Activated CD4-positive, alpha-beta T cell treated with anti-CD3 and anti-CD28 coated beads for 4 hours (primary cell): Measurements from ENCODE around the gene PHF14.

ENCODE experiments used
- DNase-seq, 2 donors: peaks; one replicate each; pipeline ENCODE4 v3.0.0-alpha.2; 2020

The PHF14 gene

DNA sequence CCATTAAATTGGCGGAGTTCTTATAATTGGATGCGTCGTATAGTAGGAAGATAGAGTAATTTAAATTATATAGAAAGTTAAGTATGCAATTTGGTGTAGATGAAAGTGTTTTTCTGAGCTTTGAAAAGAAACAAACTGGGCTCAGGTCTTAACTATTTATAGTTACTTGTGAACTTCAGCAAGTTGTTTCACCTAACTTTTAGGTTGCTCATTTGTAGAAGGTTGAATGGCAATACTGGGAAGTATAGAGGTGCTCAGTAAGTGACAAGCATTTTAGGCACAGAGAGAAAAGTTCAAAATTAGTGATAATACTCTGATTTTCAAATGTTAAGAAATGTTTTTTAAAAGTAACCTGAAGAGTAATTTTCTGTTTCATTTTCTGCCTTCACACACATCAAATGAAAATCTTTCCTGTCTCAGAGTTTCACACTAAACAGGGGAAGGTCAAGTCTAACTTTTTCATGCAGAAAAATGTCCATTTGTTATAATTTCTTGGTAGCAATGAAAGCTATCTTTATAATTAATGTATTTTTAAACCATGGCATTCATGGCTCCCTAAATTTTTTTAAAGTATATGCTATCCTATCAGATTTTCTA is 146.5 kb downstream of the PHF14 start:
- no peak for DNase-seq

DNA sequence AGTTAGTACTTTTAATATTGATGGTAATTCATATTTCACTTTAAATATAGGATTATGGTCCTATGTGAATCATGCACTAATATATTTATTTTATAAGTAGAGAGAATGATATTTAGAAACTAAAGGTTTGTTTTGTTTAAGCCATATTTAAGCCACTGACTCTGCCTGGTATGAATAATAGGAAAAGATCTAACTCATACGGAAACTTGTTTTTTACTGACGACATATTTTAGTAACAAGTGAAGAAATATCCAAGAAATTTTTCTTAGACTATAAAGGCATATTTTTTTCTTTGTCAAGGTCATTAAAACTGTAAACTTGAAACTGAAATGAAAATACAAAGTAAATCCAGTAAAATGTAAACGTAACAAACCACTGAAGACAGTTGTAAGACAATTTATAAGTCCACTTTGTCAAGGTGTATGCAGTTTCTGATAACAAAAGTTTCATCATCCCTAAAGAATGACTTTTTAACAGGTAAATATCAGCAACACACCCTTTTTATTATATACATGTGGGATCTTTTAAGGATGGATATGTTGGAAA is 147.1 kb downstream of the PHF14 start:
- no peak for DNase-seq

- no peak for DNase-seq
Observed at GRCh38 chr7:11124856-11125559, 151.3 kb downstream of the PHF14 start.

- DNase-seq, result no peak
Observed at GRCh38 chr7:11127114-11127785, 153.6 kb downstream of the PHF14 start.

- no peak for DNase-seq
Observed at GRCh38 chr7:11127988-11128387, 154.3 kb downstream of the PHF14 start.

DNA sequence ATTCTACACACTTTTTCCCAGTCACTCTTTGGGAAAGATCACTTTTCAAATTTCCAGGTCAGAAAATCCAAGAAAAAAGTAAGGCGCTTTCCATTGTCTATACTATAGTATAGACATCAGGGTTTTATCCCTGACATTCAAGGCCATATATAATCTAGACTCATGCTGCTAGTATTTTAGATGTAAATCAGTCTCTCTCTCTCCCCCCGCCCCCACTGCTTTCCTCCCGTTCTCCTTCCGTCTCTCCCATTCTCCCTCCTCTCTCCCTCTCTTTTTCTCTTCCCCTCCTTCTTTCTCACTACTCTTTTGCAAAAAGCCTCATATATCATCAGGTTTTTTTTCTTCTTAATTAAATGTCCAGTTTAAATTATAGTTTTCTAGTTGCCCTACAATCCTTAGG is 154.8 kb downstream of the PHF14 start:
- no peak for DNase-seq

- DNase-seq, result no peak
Observed at GRCh38 chr7:11130012-11130411, 156.3 kb downstream of the PHF14 start.

DNA sequence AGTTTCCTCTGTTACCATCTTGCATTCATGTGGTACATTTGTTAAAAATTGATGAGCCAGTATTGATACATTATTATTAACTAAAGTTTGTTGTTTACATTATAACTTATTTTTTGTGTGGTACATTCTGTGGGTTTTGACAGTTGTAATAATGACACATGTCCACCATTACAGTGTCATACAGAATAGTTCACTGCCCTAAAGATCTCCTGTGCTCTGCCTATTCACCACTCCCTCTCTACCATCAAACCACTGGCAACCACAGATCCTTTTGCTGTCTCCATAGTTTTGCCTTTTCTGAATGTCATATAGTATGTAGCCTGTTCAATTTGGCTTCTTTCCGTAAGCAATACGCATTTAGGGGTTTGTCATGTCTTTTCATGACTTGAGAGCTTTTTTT is 156.9 kb downstream of the PHF14 start:
- no peak for DNase-seq

DNA sequence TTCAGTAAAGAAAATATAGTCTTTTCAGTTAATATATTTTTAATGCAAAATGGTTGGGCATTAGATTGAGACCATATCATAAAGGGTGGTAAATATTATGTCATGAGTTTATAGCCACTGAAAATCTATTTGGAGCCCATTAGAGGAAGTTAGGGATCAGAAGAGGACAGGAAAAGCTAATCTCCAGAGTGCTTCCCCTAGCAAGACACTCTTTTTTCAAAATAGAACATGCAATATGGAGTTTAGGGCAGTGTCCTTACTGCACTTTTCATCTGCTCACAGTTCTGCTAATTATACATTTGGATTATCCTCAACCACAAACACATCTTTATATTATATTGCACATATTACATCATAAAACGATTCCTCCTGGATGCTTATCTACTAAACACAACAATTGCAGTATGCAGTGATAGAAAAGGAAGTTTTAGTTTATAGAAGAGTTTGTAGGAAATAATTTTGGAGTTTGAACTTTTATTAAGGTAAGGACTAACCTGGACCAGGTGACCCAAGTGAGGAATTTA is 159.8 kb downstream of the PHF14 start:
- no peak for DNase-seq

GRCh38 chr7:11135573-11135972 is 161.9 kb downstream of the PHF14 start:
- DNase-seq, result no peak

DNA sequence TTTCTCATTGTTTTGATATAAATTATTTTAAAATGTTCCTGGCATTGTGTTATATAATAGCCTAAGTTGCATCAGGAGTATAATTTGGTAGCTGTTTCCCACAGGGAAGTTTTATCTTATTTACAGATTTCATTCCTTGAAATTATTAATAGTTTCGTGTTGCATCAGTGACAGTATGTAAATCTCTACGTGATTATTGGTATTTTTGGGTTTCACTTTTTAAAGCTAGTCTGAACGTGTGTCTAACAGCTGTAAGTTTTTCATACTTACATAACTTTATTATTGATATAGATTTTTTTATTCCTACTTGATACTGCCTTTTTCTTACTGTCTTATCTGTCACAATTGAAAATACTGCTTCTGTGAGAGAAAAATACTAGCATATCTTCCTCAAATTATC is 167.9 kb downstream of the PHF14 start:
- no peak for DNase-seq

DNA sequence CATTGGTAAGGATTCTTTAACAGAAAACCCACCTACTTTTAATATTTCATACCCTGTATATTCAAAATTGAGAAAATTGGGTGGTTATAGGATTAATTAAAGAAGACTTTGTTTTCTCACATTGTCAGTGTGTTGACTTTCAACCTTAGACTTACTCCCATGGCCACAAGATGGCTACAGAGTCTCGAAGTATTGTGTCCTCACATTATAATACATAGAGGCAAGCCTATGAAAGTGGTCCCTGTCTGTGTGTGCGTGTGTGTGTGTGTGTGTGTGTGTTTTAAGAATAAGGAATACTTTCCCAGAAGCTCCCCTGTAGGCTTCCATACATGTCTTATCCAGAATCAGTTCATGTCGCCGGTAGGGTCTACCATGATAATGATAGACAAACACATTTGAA is 180.0 kb downstream of the PHF14 start:
- DNase-seq, result no peak

DNA sequence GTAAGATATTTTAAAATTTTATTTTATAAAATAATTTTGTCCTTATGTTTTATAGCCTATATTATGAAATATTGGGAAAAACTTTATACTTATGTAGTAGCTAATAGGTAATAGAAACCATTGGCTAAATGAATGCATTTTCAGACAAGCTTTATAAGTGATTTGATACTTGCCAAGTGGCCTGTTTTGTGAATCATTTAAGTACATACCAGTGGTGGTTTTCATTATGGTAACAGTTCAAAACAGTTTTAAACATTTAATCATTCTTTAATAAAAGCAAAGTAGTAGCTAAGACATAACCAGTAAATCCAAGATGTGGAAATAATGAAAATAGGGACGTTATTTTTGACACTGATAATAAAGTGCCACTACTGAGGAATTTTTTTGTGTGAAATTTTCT is 182.2 kb downstream of the PHF14 start:
- no peak for DNase-seq

DNA sequence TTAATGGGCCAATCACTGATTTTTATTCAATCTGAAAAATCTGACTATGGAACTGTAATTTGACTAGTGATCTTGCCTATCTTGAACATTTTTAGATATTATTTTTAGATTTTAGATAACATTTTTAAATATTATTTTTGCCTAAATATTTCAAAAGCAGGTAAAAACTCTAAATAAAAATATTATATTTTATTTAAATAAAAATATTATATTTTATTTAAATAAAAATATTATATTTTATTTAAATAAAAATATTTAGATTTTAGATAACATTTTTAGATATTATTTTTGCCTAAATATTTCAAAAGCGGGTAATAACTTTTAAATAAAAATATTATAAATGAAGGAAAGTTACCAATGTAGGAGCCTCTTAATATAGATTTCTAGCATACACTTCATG is 187.8 kb downstream of the PHF14 start:
- DNase-seq, result no peak

GRCh38 chr7:11163220-11163619 is 189.5 kb downstream of the PHF14 start:
- DNase-seq, result no peak

DNA sequence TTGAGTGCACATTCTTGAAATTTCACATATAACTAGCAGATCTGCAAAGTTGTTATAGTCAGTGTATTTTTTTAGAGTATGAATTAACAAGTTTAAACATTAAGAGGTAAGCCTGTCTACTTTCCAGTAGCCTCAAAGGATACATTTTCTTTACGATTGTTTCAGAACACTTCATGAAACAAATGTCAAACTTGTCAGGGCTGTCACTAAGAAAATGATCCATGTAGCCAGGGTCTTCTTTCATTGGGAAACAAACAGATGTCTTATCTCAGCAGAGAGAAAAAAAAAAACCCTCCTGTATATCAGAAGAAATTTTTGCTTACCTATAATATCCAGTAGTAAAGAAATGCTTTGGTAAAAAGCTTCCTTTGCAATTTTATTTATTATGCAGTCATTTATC is 192.4 kb downstream of the PHF14 start:
- no peak for DNase-seq

DNA sequence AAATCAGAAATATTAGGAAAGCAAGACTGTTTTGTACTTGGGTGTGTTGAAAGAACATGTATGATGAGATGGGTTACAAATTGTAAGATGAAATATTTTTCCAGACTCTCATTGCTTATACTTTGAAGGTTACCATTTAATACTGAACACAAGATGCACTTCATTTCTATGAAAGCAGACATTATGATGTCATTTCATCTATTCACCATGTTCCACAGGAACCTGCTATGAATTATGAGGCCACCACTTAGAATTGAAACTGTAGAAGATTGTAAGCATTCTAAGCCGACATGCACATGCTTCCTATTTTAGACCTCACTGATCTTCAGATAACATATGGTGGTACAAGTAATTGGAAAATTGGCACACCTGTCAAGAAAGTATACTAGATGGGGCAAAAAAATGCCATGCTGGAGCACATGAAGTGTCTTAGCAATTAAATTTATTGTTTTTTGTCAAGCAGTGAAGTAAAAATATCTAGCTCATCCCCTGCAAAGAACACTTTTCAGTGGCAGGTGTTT is 195.0 kb downstream of the PHF14 start:
- no peak for DNase-seq

DNA sequence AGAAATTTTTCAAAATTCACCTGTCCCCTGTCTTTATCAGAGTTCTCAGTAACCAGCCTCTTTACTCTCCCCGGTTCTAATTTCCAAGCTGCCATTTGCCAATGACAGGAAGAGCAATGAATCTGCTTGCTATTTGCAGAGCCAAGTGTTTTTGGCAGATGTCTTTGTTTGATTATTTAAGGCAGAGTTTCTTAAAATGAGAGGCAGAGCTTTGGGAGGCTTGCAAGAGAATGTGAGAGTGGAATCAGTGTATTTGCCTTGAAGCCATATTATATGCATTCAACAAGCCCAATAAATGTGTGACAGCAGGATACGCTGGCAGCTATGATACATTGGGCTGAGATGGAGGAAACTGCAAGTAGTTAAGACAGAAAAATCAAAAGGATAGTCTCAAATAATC is 196.5 kb downstream of the PHF14 start:
- DNase-seq, result no peak

GRCh38 chr7:11170863-11171568 is 197.3 kb downstream of the PHF14 start:
- DNase-seq, result no peak

DNA sequence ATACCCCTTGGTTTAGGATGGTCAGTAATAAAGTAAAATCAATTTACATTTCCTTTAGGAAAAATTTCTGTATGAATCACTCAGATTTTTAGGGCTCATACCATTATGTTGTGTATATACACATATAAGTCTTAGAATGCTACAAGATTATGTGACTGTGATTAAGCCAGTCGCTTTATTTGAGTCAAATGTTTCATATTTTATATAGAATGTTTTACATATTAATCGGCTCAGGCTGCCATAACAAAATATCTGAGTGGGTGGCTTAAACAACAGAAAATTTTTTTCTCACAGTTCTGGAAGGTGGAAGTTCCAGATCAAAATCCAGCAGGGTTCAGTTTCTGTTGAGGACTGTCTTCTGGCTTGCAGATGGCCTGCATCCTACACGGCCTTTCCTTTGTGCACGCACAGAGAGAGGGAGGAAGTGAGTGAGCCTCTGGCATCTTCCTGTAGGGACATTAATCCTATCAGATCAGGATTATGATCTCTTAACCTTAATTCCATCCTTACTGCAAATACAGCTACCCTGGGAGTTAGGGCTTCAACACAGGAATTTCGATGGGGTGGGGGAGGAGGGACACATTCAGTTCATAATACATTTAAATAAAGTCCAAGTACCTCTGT is 198.0 kb downstream of the PHF14 start:
- no peak for DNase-seq

DNA sequence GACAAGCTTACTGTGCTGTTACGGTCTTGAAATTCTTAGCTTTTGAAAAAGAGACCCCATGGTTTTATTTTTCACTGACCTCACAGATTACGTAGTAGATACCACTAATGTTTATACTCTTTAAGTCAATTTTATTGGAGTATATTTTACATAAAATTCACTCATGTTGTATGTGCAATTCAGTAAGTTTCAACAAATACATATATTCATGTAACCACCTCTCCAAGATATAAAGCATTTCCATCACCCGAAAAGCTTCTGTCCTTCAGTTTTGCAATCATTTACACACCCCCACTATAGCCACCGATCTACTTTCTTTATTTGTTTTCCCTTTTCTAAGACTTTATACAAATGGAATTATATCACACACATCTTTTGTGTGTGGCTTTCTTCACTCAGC is 199.2 kb downstream of the PHF14 start:
- no peak for DNase-seq

DNA sequence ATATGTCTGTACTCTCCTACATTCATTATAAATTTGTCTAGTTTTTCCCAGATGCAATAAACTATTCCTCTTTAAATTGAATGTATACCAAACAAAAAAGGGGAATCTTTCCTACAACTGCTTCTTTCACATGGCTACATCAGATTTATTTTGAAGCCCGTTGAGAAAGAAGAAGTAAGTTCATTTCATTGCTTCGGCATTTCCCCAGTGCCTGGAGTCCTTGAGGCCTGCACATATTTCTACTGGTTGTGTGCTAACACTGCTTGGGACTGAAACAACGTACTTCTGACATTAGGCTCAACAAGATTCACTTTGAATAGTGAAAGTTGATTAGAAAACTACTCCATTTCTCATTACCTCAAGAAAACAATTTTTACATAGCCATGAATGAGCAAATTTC is 201.7 kb downstream of the PHF14 start:
- DNase-seq, result no peak

- DNase-seq, result no peak
Observed at GRCh38 chr7:11175887-11176286, 202.2 kb downstream of the PHF14 start.
